HG03460 (cell line): ENCODE results near the gene RING1.
A peak's percentile ranks its signal among the peaks of the same experiment; 100 is the strongest.

Experiments used
- ATAC-seq: cut with Tn5 transposase; IDR thresholded peaks from one replicate; pipeline ENCODE4 v1.9.1; 2021; ENCODE audit not compliant: unreplicated experiment

The RING1 gene

GRCh38 chr6:33192105-33192646 is 16.1 kb upstream of the RING1 start, which contains the start of gene COL11A2:
TSS of gene COL11A2 (minus strand) at chr6:33192467. CDS start at chr6:33192240, 227 bp downstream.
- no peak for ATAC-seq

DNA sequence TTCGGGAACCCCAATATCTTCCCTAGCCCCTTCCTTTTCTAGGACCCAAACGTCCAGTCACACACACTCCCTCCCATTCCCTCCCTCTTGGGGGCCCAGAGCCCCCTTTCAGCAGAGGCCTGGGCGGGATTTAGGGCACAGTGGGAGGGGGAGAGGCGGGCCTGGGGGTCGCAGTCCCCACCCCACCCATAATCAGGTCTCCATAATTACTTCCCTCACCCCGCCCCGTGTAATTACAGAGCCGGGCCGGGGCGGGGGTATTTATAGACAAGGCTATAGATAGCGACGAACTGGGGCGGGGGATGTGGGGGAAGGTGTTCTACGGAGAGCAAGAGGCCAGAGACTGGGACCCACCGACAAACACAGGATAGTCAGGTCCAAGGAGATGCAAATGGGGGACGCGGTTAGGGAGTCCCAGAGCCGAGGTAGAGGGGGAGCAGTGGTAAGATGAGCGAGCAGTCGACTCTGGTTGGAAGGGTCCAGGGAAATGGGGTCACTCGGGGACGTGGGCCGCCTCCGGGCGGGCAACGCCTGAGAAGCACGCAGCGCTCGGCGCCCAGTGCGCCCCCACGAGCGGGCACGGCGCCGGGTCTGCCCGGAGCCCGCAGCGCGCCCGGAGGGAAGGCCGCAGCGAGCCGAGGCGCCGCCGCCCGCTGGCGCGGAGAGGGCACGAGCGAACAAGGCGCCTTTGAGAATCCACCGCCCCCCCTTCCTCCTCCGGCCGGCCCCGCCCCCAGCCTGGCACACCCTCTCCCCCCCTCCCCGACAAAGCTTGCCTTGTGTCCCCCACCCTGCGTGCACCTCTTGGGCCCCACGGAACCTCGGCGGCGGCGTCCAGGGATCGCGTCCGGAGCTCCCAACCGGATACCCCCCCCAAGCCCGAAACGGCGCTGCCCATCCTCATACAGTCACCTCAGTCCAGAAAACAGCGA is 15.4 kb upstream of the RING1 start:
- no peak for ATAC-seq

GRCh38 chr6:33193619-33194018 is 14.7 kb upstream of the RING1 start:
- no peak for ATAC-seq

DNA sequence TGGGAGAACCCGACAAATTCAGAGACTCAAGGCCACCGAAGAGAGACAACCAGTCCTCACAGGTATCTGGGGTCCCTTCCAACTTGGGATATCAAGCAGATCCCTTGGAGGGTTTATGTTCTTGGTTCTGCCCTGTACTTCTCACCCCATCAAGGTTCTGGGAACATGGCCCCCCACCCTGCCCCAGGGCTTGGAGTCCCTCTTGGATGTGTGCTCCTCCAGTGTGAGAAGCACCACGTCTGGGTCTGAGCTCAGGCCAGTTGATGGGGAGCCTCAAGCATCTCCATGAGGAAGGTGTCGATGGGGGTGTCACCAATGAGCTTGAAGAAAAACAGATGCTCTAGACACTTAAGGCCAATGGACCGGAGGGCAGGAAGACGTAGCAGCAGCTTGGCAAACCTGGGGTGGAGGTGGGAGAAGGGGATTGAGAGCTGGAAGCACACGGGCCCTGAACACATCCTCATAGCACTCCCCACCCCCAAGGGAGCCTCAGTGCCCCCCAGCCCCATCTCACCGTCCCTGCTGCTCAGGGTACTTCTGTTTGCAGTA is 13.8 kb upstream of the RING1 start:
- ATAC-seq = no peak

- no peak for ATAC-seq
Measured at GRCh38 chr6:33195304-33196165, 12.8 kb upstream of the RING1 start.

DNA sequence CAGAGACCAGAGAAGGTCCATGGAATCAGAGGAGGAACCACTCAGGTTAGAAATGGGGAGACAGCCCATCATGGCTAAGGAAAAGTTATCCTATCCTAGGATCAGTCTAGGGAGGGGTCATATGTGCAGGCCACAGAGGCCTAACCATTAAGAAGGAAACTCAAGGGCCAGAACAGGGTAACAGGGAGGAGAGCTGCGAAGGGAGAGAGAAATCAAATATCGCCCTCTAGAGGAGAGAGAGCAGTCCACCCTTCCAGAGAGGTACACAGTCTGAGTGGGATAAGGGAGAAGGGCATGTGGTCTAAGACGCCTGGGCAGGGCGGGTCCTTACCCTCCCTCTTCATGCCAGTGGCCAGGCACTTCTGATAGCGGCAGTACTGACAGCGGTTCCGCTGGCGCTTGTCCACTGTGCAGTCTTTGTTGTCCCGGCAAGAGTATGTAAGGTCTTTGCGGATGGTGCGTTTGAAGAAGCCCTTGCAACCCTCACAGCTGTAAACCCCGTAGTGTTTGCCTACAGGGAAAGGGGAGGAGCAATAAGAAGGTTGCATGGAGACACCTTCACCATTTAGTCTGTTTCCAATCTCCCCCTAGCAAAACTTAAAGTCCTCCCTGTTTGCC is 10.8 kb upstream of the RING1 start:
- ATAC-seq = no peak

GRCh38 chr6:33198159-33198852 is 10.0 kb upstream of the RING1 start:
- no peak for ATAC-seq

DNA sequence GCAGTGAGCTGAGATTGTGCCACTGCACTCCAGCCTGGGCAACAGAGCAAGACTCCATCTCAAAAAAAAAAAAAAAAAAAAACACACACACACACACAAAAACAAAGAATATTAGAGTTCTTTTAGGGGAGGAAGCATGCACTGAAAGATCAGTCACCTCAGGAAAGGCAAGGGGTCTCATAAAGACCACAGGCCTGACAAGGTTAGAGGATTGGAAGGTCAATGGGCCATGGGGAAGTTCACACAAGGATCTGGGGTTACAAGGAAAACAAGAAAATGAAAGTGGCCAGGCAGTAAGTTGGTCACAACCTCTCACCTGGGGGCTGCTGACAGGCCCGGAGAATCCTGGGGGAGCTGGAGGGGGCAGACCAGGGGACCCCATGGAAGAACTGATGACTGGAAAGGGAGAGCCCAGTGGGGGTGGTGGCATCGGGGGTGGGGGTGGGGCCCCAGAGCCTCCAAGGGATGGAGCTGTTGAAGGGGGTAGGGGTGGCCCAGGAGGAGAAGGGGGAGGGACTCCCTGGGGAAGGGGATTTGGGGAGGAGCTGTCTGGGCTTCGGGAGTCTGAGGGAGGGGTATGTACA is 9.4 kb upstream of the RING1 start:
- ATAC-seq = no peak

DNA sequence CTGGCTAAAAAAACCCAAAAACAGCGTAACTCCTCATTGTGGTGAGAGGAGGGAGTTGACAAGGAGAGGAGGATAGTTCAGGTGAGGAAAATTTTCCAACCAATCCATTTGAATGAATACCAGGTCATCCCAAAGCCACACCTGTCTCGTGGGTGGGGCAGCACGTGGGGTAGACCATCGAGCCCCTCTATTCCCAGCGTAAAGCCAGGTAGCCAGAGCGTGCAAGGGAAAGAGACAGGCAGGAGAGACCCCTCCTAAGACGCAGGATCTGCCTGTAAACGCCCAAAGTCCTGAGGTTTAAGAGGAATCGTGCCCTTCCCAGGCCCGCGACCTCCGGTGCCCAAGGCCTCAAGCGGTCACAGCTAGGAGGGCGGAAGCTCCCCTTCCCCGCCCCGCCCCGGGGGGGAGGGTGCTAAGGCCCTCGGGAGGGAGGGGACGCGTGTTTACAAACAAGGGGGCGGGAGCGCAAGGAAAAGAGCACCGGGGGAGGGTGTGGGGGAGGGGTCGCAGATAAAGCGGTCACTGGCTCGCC is 8.5 kb upstream of the RING1 start:
- no peak for ATAC-seq

DNA sequence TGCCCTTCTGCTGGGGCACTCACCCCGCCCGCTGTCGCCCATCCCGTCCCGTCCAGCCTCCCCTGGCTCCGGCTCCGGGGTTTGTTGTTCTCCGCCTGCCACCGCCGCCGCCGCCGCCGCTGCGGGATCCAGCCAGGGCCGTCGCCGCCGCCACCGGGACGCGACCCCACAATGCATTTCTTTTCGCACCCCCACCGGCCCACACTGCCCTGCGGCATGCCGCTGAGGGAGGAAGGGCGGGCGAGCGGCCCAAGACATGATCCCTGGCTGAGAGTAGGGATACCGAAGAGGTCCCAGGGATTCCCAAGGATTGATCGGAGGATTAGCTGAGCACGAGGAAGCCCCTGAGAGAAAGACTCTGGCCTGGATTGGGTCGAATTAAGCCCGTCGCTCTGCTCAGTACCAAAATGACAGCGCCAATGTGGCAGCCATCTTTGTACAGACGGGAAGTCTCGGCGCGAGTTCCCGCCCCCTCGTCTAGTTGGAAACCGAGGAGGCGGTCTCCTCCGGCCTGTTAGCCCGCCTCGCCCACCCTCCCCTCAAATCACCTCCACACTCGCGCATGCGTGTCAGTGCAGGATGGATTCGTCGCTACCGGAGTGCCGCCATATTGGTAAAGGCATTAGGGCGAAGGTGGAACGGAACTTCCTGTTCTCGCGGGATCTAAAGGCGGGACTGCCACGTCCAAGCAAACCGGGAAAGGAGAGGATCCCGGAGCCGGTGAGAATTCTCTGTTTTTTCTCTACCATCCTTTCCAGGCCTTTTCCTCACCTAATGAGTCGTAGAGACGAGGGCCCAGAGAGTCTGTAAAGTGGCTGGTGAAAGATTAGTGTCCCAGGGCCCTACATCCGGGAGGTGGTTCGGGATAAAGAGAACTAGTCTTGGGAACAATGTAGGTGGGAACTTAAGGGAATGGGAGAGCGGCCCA is 7.8 kb upstream of the RING1 start, which contains the start of the genes RXRB and SLC39A7:
Gene RXRB, minus strand, starts transcription at position 447 of the 928 bp plus-strand sequence. Its CDS starts 189 bp downstream, at position 258.
Gene SLC39A7, plus strand, starts transcription at position 649 of the 928 bp plus-strand sequence. CDS start 379 bp downstream, outside the sequence.
- peak; percentile 44 for ATAC-seq

- no peak for ATAC-seq
Measured at GRCh38 chr6:33201147-33201545, 7.2 kb upstream of the RING1 start.

- ATAC-seq = no peak
Measured at GRCh38 chr6:33201935-33202334, 6.4 kb upstream of the RING1 start.

GRCh38 chr6:33202799-33203198 is 5.5 kb upstream of the RING1 start:
- ATAC-seq = no peak

DNA sequence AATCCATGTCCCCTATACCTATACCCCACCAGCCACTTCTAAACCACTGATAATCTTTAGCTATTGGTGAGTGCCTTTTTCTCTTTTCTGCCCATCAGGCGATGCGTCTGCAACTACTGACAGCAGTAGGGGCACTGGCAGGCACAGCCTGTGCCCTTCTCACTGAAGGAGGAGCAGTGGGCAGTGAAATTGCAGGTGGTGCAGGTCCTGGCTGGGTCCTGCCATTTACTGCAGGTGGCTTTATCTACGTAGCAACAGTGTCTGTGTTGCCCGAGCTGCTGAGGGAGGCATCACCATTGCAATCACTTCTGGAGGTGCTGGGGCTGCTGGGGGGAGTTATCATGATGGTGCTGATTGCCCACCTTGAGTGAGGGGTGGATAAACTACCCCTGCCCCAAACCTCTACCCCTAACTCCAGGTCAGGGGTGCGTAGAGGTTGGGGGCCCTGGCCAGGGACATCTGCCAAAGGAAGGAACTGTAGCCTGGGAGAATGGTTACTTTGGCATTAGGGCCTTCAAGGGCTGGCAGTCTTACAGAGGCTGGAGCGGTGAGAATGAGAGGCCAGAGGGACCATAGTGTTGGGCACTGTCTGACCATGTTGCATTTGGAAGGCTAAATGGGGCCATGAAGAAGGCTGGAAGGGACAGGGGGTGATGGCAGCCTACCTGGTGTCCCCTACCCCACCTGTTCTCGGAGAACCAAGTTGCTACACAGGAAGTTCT is 4.7 kb upstream of the RING1 start:
- no peak for ATAC-seq

GRCh38 chr6:33204165-33204414 is 4.2 kb upstream of the RING1 start:
- no peak for ATAC-seq

GRCh38 chr6:33204415-33205190 is 3.7 kb upstream of the RING1 start, which contains the start of gene HSD17B8:
TSS of gene HSD17B8 (plus strand) at chr6:33204655. CDS start at chr6:33204669, 14 bp downstream.
- peak; percentile 44 for ATAC-seq
